Measurements from ENCODE around the gene PNPT1. TPM values are rescaled to one million over a fixed set of nuclear protein-coding genes. Genes with fewer than 3 reads are reported as not detected.

Gene PNPT1
- total and polyA plus RNA-seq, 4 donors: 9.4 to 23.3 (median 16.3) TPM

GRCh38 chr2:55585451-55586080 is 108.1 kb downstream of the PNPT1 start:
- Histone ChIP-seq H3K4me1 (ENCODE audit: control insufficient read depth in 5 of 5, insufficient read depth in 5 of 5, low read length in 5 of 5) (no peaks in the 10 kb centered on the region), H3K9ac (ENCODE audit: insufficient read depth in 1 of 2, low read length in 2 of 2) (no peak overlapping the region), H3K27ac (ENCODE audit: low read depth in 1 of 2, low read length in 1 of 2) (no peak overlapping the region), H3K9me3 (ENCODE audit: control insufficient read depth in 4 of 4, insufficient read depth in 3 of 4, low read length in 3 of 4) (no peaks in the 10 kb centered on the region), H3K36me3 (ENCODE audit: control insufficient read depth in 4 of 4, insufficient read depth in 4 of 4, low read length in 4 of 4) (peaks cover 0 to 17% (median 7%) of the 10 kb centered on the region in 4 donors), H3K4me3 (no peak overlapping the region), H3K27me3 (ENCODE audit: control insufficient read depth in 3 of 3, insufficient read depth in 3 of 3, low read length in 2 of 3) (no peaks in the 10 kb centered on the region)
- TF ChIP-seq, protein P1, sequence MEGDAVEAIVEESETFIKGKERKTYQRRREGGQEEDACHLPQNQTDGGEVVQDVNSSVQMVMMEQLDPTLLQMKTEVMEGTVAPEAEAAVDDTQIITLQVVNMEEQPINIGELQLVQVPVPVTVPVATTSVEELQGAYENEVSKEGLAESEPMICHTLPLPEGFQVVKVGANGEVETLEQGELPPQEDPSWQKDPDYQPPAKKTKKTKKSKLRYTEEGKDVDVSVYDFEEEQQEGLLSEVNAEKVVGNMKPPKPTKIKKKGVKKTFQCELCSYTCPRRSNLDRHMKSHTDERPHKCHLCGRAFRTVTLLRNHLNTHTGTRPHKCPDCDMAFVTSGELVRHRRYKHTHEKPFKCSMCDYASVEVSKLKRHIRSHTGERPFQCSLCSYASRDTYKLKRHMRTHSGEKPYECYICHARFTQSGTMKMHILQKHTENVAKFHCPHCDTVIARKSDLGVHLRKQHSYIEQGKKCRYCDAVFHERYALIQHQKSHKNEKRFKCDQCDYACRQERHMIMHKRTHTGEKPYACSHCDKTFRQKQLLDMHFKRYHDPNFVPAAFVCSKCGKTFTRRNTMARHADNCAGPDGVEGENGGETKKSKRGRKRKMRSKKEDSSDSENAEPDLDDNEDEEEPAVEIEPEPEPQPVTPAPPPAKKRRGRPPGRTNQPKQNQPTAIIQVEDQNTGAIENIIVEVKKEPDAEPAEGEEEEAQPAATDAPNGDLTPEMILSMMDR (IDR thresholded peaks at IDR 0.05; ENCODE audit: control extremely low read depth, extremely low read depth): no peak
- WGBS, 2 donors: 81 to 82% methylated on average over 2 of the region's 2 CpGs
- ATAC-seq (ENCODE audit: insufficient read depth, low FRiP score) (no peak), DNase-seq (no peak)

Other genes starting within 250 kb of the PNPT1 start
- 10 to 100 TPM; 38.3 to 41.2 TPM for gene CFAP36, start 174.1 kb downstream of the PNPT1 start, total RNA-seq
- 10 to 100 TPM; 26.4 to 62.1 TPM for gene CFAP36, start 174.1 kb downstream of the PNPT1 start, polyA plus RNA-seq
- gene PPP4R3B, start 76.2 kb downstream of the PNPT1 start, total RNA-seq: 100 to 1,000 TPM in 1 of 2 donors, 10 to 100 TPM in 1; 58.5 to 132 TPM
- 10 to 100 TPM; 25.3 to 26.2 TPM for gene PPP4R3B, start 76.2 kb downstream of the PNPT1 start, polyA plus RNA-seq
- gene EFEMP1, start 229.9 kb upstream of the PNPT1 start, total RNA-seq: 100 to 1,000 TPM; 190 to 205 TPM
- gene EFEMP1, start 229.9 kb upstream of the PNPT1 start, polyA plus RNA-seq: 100 to 1,000 TPM; 112 to 127 TPM